Measurements from ENCODE around the gene AAK1.

DNA sequence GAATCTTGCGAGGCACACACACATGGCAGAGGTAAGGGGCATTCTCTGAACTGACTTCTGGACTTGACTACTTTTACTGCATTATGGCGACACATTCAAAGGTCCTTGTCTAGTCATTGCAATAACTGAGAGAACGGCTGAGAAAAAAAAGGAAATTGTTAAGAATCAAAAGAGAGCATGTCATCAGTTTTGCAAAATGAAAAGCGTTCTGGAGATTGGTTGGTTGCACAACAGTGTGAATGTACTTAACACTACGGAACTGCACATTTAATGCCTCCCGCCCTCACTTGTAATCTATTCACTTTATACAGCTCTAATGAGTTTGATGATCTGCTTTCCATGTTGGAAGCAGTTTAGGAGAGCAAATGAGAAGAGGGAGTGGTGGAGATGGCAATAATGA, 137.8 kb downstream of the AAK1 start:
- no peak for TF ChIP-seq CTCF (CRISPR knock-in tag; IDR thresholded peaks at IDR 0.05)
- no peak for TF ChIP-seq ZNF766 (CRISPR knock-in tag; IDR thresholded peaks at IDR 0.05; ENCODE audit: borderline replicate concordance)
